ENCODE data around the gene PLA2G7.
A peak's percentile ranks its signal among the peaks of the same experiment; 100 is the strongest.

PLA2G7 gene

DNA sequence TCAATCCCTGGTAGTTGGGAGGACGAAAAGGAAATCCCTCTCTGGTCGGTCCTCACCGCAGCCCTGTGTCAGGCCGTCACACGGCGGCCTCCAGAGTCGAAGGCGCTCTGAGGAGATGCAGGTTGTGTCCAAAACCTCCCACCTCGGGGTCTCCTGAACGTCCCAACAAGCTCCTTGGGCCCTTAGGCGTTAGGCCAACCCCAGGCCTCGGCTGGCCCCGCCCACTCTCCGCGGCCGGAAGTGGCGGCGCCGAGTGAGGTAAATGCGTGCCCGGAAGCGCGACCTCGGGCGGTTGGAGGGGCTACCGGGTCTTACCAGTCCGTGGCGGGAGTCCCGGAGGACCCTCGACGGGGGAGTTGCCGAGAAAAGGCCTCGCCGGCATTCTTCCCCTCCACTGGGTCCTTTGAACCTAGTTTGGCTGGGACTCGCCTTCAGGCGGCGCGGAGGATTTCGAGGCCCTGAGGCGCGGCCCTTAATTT lies 47.5 kb downstream of the PLA2G7 start, which contains the start of gene TDRD6:
Gene TDRD6 (plus strand): TSS at position 267 of the 479 bp plus-strand sequence. CDS start 244 bp downstream, outside the sequence.
- no peak for DNase-seq

DNA sequence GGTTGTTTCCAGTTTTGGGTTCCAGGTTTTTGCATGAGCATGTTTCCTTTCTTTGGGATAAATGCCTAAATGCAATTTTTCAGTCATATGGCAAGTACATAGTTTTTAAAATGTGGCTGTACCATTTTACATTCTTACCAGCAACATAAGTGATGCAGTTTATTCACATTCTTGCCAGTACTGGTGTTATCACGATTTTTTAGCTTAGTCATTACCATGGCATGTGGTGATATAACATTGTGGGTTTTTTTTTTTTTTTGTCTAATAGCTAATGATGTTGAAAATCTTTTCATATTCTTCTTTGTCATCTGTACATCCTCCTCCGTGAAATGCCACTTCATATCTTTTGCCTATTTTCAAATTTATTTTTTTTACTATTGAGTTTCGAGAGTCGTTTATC lies 50.4 kb downstream of the PLA2G7 start:
- no peak for DNase-seq

DNA sequence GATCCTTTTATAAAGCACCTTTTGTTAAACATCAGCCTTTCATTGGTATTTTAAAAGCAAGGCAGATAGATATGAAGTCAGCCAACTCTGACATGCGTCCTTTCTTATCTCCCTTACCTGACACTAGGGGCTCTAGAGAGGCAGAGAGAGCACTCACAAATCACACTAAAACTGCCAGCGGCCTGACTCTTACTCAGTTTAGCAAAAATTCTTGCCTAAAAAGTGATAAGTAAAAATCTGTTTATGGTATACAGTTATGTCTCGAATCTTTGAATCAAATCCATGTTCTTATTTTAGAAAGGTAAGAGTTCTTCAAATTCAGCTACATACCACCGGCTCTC lies 57.9 kb downstream of the PLA2G7 start:
- DNase-seq = peak in 1 of 2 experiments; percentile 1

DNA sequence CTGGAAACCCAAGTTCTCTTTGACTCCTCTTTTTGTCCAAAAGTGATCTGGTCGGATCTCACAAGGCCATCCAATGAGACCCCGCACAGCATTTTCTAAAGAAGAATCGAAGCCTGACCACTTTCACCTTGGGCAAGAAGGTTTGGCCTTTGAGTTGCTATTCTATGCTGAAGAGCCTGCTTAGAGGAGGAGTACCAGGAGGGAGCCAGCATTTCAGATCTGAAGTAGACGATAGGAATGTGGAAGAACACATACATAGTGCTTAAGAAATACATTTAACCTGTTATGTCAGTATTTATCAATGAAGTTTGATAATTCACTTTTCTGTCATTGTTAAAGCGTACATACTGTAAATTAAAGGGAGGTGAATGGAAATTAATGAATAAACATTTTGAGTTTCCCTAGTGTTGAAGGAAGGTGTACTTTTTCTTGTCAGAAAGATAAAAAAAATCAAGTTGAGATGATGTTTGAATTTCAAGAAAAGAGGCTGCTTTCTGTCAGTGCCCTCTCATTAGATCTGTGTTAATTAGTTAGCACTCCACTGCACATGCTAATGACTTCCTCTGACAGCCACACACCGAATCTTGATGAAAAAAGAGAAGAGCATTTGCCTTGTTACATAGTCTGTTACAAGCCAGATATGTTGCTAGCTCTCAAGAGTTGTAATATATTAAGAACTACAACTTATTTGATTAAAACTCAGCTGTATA lies 58.4 kb downstream of the PLA2G7 start:
- no peak for DNase-seq

DNA sequence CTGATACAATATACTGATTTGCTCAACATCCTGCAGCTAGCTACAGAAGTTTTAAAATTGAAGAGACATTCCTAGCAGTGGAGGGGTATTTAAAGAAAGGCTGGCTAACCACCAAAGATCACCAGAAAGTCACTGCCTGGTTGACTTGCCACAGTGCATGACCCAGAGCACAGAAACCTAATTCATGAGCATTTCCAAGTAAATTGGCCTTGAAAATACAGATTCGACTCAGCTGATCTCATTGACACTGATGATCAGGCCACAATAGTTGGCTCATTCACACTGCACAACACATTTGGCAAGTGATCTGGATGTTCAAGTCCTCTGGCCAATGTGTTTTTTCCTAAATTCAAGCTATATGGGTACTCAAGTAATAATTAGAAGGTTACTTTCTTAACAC lies 60.8 kb downstream of the PLA2G7 start:
- DNase-seq = no peak

DNA sequence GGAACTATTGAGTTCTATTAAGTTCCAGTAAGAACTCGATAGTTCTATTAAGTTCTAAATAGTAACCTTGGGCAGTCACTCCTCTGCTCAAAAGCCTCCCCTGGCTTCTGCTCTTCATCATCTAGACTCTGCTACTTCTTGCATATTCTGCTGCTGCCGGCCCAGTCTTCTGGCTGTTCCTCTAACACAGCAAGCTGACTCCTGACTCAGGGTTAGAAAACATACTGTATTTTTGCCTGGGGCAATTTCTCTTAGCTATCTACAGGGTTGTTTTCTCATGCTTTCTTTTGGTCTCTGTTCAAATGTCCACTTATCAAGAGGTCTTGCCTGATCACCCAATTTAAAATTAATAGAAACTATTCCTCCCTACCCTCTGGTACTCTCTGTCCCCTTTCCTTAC lies 67.8 kb downstream of the PLA2G7 start:
- no peak for DNase-seq

DNA sequence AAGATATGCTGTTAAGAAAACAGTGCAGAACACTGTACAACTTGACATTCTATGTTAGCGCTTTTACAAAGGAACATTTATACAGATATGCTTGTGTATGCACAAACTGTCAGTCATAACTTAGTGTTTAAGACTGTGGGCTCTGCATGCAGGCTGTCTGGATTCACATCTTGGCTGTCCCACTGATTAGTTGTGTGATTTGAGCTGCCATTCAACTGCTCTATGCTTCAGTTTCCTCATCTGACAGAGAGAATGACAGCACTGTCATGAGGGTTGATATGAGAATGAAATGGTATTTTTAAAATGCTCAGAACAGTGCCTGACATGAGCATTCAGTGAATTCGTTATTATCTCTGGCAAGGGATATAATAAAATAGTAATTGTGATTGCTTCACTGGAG lies 73.7 kb downstream of the PLA2G7 start:
- DNase-seq = no peak

DNA sequence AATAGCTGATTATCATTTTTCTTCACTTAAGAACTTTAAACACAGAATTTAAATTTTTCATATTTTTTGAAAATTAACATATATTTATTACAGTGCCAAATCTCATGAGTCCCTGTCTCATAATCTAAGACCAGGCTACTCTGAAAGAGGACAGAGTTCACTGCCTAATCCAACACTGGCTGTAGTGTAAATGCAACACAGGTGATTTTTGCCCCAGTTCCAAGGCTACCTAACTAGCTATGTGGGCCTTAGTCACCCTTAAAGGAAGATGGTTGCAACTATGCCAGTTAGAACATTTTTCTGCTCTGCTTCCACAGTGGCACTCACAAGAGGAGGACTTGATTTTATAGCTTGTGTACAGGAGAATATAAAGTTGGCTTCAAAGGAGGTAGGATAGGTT lies 77.5 kb downstream of the PLA2G7 start:
- no peak for DNase-seq

DNA sequence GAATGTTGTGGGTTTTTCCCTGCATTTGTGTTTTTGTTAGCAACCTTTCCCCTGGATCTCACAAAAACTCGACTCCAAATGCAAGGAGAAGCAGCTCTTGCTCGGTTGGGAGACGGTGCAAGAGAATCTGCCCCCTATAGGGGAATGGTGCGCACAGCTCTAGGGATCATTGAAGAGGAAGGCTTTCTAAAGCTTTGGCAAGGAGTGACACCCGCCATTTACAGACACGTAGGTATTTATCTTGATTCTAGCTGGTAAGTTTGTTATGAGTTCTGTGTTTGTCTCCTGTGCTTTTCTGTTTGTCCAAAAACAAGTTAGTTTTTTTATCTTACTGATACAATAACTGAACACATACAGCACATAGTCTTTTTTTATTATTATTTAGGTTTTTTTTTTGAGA lies 79.4 kb downstream of the PLA2G7 start:
- DNase-seq = peak in 1 of 2 experiments; percentile 13
